Stomach (tissue), 4 donors: ENCODE measurements around the gene PTBP3.

ENCODE experiments used
- CTCF ChIP-seq, 7 experiments: fragments of 450-650 bp in 4 of 7; fragments of 200-600 bp in 3 of 7; sonication (generic) in 3 of 7; IDR thresholded peaks; one replicate each; pipeline ENCODE4 v1.5.1; 2016 to 2019; ENCODE audit warnings: antibody characterized with exemption in 7 of 7, control low read depth in 2 of 7, mild to moderate bottlenecking in 1 of 7
- POLR2A ChIP-seq, 4 donors: fragments of 450-650 bp; IDR thresholded peaks; one replicate each; pipeline ENCODE4 v1.6.1; 2016; ENCODE audit warnings: antibody characterized with exemption in 4 of 4, control low read depth in 2 of 4, mild to moderate bottlenecking in 1 of 4, moderate library complexity in 1 of 4

GRCh38 chr9:112278152-112278551, 55.3 kb downstream of the PTBP3 start:
- TF ChIP-seq POLR2A (IDR thresholded peaks at IDR 0.05) = no peak
- TF ChIP-seq CTCF (IDR thresholded peaks at IDR 0.05) = no peak
